ENCODE measurements around the gene AUP1. TPM values are rescaled to one million over a fixed set of nuclear protein-coding genes. Genes with fewer than 3 reads are reported as not detected.

AUP1 gene
- total RNA-seq, 2 donors from 2014 or later: 76.3 to 88.9 TPM

GRCh38 chr2:74553892-74554819 lies 24.6 kb upstream of the AUP1 start, which contains the start of the genes DOK1 and LOXL3:
DOK1 (plus strand) TSS chr2:74554720; CDS start chr2:74554755, 35 bp downstream.
LOXL3 (minus strand) TSS chr2:74553942; CDS start chr2:74552634, 1,308 bp downstream.
- Mint-ChIP-seq H3K36me3 (ENCODE audit: low read depth) (peaks cover 6% of the 10 kb centered on the region), H3K27ac (peak within 1 kb of the TSS; percentile 92), H3K4me1 (peaks cover 8% of the 10 kb centered on the region), H3K27me3 (ENCODE audit: insufficient read depth) (peaks cover 78% of the 10 kb centered on the region), H3K4me3 (peak within 1 kb of the TSS; percentile 88), H3K9me3 (no peaks in the 10 kb centered on the region)
- peak within 1 kb of the TSS; percentile 96 for H3K4me3 ChIP-seq (ENCODE audit: low read length)
- no peaks in the 10 kb centered on the region for H3K36me3 ChIP-seq (ENCODE audit: control insufficient read depth, insufficient read depth, low read length)
- 0% methylated on average over 20 to 73 of the region's 73 CpGs for WGBS, 2 experiments (ENCODE audit: insufficient coverage in 1 of 2, insufficient read length in 1 of 2)
- no peaks in the 10 kb centered on the region for H3K4me1 ChIP-seq (ENCODE audit: control insufficient read depth, insufficient read depth, low read length)
- peak within 1 kb of the TSS; percentile 90 for H3K27ac ChIP-seq (ENCODE audit: low read depth, low read length)
- TF ChIP-seq CTCF (conservative IDR thresholded peaks at IDR 0.05): no peak
- DNase-seq: peak; percentile 94
- H3K9me3 ChIP-seq (ENCODE audit: control insufficient read depth, low read length): no peaks in the 10 kb centered on the region
- peaks cover 74% of the 10 kb centered on the region for H3K27me3 ChIP-seq (ENCODE audit: control insufficient read depth, insufficient read depth, low read length, poor library complexity, severe bottlenecking)
- H3K9ac ChIP-seq (ENCODE audit: extremely low read depth, low read length, poor library complexity, severe bottlenecking): peak within 1 kb of the TSS; percentile 66

- peak overlapping the region; percentile 96 for H3K4me3 ChIP-seq (ENCODE audit: low read length)
- no peaks in the 10 kb centered on the region for H3K9me3 ChIP-seq (ENCODE audit: control insufficient read depth, low read length)
- H3K27ac Mint-ChIP-seq: peak overlapping the region; percentile 75
- no peaks in the 10 kb centered on the region for H3K36me3 ChIP-seq (ENCODE audit: control insufficient read depth, insufficient read depth, low read length)
- H3K27me3 Mint-ChIP-seq (ENCODE audit: insufficient read depth): peaks cover 81% of the 10 kb centered on the region
- WGBS, 2 experiments (ENCODE audit: insufficient coverage in 1 of 2, insufficient read length in 1 of 2): 33 to 40% methylated on average over 16 to 27 of the region's 27 CpGs
- H3K27me3 ChIP-seq (ENCODE audit: control insufficient read depth, insufficient read depth, low read length, poor library complexity, severe bottlenecking): peaks cover 84% of the 10 kb centered on the region
- H3K4me3 Mint-ChIP-seq: peak overlapping the region; percentile 88
- no peaks in the 10 kb centered on the region for H3K4me1 ChIP-seq (ENCODE audit: control insufficient read depth, insufficient read depth, low read length)
- H3K9ac ChIP-seq (ENCODE audit: extremely low read depth, low read length, poor library complexity, severe bottlenecking): no peak overlapping the region
- DNase-seq: peak; percentile 82
- no peaks in the 10 kb centered on the region for H3K9me3 Mint-ChIP-seq
- TF ChIP-seq CTCF (conservative IDR thresholded peaks at IDR 0.05): no peak
- peaks cover 12% of the 10 kb centered on the region for H3K4me1 Mint-ChIP-seq
- H3K36me3 Mint-ChIP-seq (ENCODE audit: low read depth): peaks cover 6% of the 10 kb centered on the region
- H3K27ac ChIP-seq (ENCODE audit: low read depth, low read length): peak overlapping the region; percentile 90
Observed at GRCh38 chr2:74552914-74553811, 23.7 kb upstream of the AUP1 start.

Measured in endodermal cell (in vitro differentiated cells).